K562 (cell line): ENCODE results near the gene MKRN3. TPM values are rescaled to one million over a fixed set of nuclear protein-coding genes. Genes with fewer than 3 reads are reported as not detected.

Experiments
- CBFA2T2 ChIP-seq: fragments of 450-650 bp; conservative IDR thresholded peaks from 2 replicates; pipeline ENCODE4 v1.6.1; 2017; ENCODE audit warnings: mild to moderate bottlenecking
- CHD1 ChIP-seq: fragments of 200-600 bp; sonication (generic); IDR thresholded peaks from one replicate; pipeline ENCODE4 v1.6.1; 2012; ENCODE audit warnings: mild to moderate bottlenecking, moderate library complexity, low read length, inconsistent platforms
- CREB5 ChIP-seq: fragments of 250-450 bp; sonication (Bioruptor Pico); IDR thresholded peaks from 2 replicates; pipeline ENCODE4 v1.5.0; 2020; ENCODE audit warnings: mild to moderate bottlenecking
- CREBBP ChIP-seq: IDR thresholded peaks from one replicate; pipeline ENCODE4 v1.6.1; 2012; ENCODE audit warnings: low read depth, mild to moderate bottlenecking, control low read depth, inconsistent platforms, low read length
- DNMT1 ChIP-seq: fragments of 450-650 bp; IDR thresholded peaks from 2 replicates; pipeline ENCODE4 v1.6.1; 2016; ENCODE audit warnings: antibody characterized with exemption, mild to moderate bottlenecking
- ETV1 ChIP-seq: fragments of 450-650 bp; conservative IDR thresholded peaks from 2 replicates; pipeline ENCODE4 v1.6.1; 2016; ENCODE audit warnings: missing genetic modification characterization, control low read depth, low read depth, missing compliant biosample characterization
- GTF2F1 ChIP-seq: IDR thresholded peaks from 2 replicates; pipeline ENCODE4 v1.6.1; 2011; ENCODE audit warnings: low read depth, low read length, improper control_type of control experiment
- HNRNPH1 ChIP-seq: fragments of 200-400 bp; formaldehyde crosslinking; optimal IDR thresholded peaks from 2 replicates; pipeline ENCODE3; 2017; ENCODE audit warnings: low read depth, mild to moderate bottlenecking, low read length, moderate library complexity
- HNRNPK ChIP-seq: fragments of 200-400 bp; formaldehyde crosslinking; IDR thresholded peaks from one replicate; pipeline ENCODE4 v1.6.1; 2018; ENCODE audit warnings: mild to moderate bottlenecking, low read depth, low read length; ENCODE audit not compliant: poor library complexity, severe bottlenecking
- HOXB6 ChIP-seq: fragments of 250-450 bp; sonication (Bioruptor Pico); IDR thresholded peaks from 2 replicates; pipeline ENCODE4 v1.5.1; 2022; ENCODE audit warnings: mild to moderate bottlenecking, borderline replicate concordance
- HSF4 ChIP-seq: fragments of 250-450 bp; sonication (Bioruptor Pico); IDR thresholded peaks from 2 replicates; pipeline ENCODE4 v2.1.2; 2022; ENCODE audit warnings: mild to moderate bottlenecking, moderate library complexity, borderline replicate concordance
- KAT7 ChIP-seq: sonication (generic); formaldehyde crosslinking; IDR thresholded peaks from 2 replicates; pipeline ENCODE4 v1.8.0; 2022; ENCODE audit warnings: missing genetic modification reagents, mild to moderate bottlenecking, borderline replicate concordance
- MIER1 ChIP-seq: fragments of 450-650 bp; IDR thresholded peaks from 2 replicates; pipeline ENCODE4 v1.6.1; 2016; ENCODE audit warnings: antibody characterized with exemption, mild to moderate bottlenecking, low read depth
- SMARCA4 ChIP-seq: fragments of 450-650 bp; IDR thresholded peaks from 2 replicates; pipeline ENCODE4 v1.6.1; 2016
- SMARCA5 ChIP-seq: fragments of 450-650 bp; IDR thresholded peaks from 2 replicates; pipeline ENCODE4 v1.6.1; 2016
- ZFP30 ChIP-seq: fragments of 250-450 bp; sonication (Bioruptor Pico); IDR thresholded peaks from 2 replicates; pipeline ENCODE4 v1.8.0; 2022; ENCODE audit warnings: moderate library complexity, mild to moderate bottlenecking, inconsistent platforms, borderline replicate concordance
- ZFP36 ChIP-seq: fragments of 150-350 bp; IDR thresholded peaks from 2 replicates; pipeline ENCODE4 v1.6.1; 2018; ENCODE audit warnings: low read length, low read depth; ENCODE audit not compliant: partially characterized antibody
- ZNF146 ChIP-seq: IDR thresholded peaks from one replicate; pipeline ENCODE4 v1.6.1; 2018; ENCODE audit warnings: missing compliant biosample characterization; ENCODE audit not compliant: unreplicated experiment
- ZNF253 ChIP-seq: fragments of 250-450 bp; sonication (Bioruptor Pico); conservative IDR thresholded peaks from 2 replicates; pipeline ENCODE4 v1.6.1; 2021; ENCODE audit warnings: mild to moderate bottlenecking
- ZNF277 ChIP-seq: fragments of 250-450 bp; sonication (Bioruptor Pico); IDR thresholded peaks from 2 replicates; pipeline ENCODE4 v1.8.0; 2022; ENCODE audit warnings: inconsistent platforms, mild to moderate bottlenecking, moderate library complexity, borderline replicate concordance
- ZNF347 ChIP-seq: fragments of 450-650 bp; formaldehyde crosslinking; IDR thresholded peaks from 2 replicates; pipeline ENCODE4 v1.4.0; 2020; ENCODE audit warnings: low read depth, mild to moderate bottlenecking, moderate library complexity
- polyA plus RNA-seq, 8 experiments: library from polyadenylated mRNA; depleted of rRNA in 4 of 8; stranded (reverse) in 5 of 8; unstranded in 3 of 8; fragments of >200 nt; fragmentation: Nextera tagmentation in 2 of 8; fragmentation: Illumina TruSeq in 1 of 8; extraction: Ambion mirVana in 2 of 8; extraction: Trizol in 1 of 8; gene quantifications; 2 replicates each; pipeline versions ENCODE4 v1.2.1 to v1.2.3, GENCODE V29; 2011 to 2014; ENCODE audit warnings: inconsistent platforms in 1 of 8, missing spikeins in 1 of 8
- total RNA-seq, 7 experiments: library from RNA; depleted of rRNA in 6 of 7; stranded (reverse); fragments of >200 nt in 6 of 7; fragmentation: Illumina TruSeq in 2 of 7; extraction: Trizol in 2 of 7; gene quantifications; 2 replicates each; pipeline versions ENCODE4 v1.2.1 to v1.2.3, GENCODE V29; 2011 to 2021; ENCODE audit warnings: low replicate concordance in 1 of 7
- TF ChIP-seq, protein P1 (sequence below): IDR thresholded peaks from 2 replicates; pipeline ENCODE4 v1.6.1; 2016; ENCODE audit warnings: missing genetic modification characterization, missing compliant biosample characterization
- TF ChIP-seq, protein P2 (sequence below): sonication (generic); formaldehyde crosslinking; IDR thresholded peaks from 2 replicates; pipeline ENCODE4 v1.9.0; 2022; ENCODE audit warnings: mild to moderate bottlenecking, missing genetic modification reagents

The MKRN3 gene
- total and polyA plus RNA-seq, 9 of the 15 experiments (the other 6 are each of a cell fraction or from before 2014, with no cell fraction given), result 6.5 to 33.4 (median 25.1) TPM

GRCh38 chr15:23565395-23566070, at the start of gene MKRN3 (continued):
- TF ChIP-seq HNRNPH1 (no peak), CHD1 (no peak), ZNF146 (CRISPR knock-in tag) (no peak), MIER1 (no peak), ZFP30 (CRISPR knock-in tag) (no peak), CREBBP (no peak), ETV1 (tag) (peak; percentile 100), ZFP36 (no peak), SMARCA4 (no peak), DNMT1 (no peak), HOXB6 (CRISPR knock-in tag) (no peak), ZNF253 (CRISPR knock-in tag) (no peak), SMARCA5 (no peak), HSF4 (CRISPR knock-in tag) (no peak), GTF2F1 (no peak), ZNF347 (CRISPR knock-in tag) (no peak), ZNF277 (no peak), CREB5 (CRISPR knock-in tag) (no peak), CBFA2T2 (no peak), HNRNPK (no peak), KAT7 (CRISPR knock-in tag) (peak; percentile 75; the same call in 1 of the 2 replicates)
- TF ChIP-seq, protein P1, sequence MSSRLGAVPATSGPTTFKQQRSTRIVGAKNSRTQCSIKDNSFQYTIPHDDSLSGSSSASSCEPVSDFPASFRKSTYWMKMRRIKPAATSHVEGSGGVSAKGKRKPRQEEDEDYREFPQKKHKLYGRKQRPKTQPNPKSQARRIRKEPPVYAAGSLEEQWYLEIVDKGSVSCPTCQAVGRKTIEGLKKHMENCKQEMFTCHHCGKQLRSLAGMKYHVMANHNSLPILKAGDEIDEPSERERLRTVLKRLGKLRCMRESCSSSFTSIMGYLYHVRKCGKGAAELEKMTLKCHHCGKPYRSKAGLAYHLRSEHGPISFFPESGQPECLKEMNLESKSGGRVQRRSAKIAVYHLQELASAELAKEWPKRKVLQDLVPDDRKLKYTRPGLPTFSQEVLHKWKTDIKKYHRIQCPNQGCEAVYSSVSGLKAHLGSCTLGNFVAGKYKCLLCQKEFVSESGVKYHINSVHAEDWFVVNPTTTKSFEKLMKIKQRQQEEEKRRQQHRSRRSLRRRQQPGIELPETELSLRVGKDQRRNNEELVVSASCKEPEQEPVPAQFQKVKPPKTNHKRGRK, result no peak; the same call in 1 of the 2 replicates
- TF ChIP-seq, protein P2, sequence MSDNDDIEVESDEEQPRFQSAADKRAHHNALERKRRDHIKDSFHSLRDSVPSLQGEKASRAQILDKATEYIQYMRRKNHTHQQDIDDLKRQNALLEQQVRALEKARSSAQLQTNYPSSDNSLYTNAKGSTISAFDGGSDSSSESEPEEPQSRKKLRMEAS (CRISPR knock-in tag), result peak; percentile 71
